ENCODE results near the gene INAFM2. TPM values are rescaled to one million over a fixed set of nuclear protein-coding genes. Genes with fewer than 3 reads are reported as not detected.
A peak's percentile ranks its signal among the peaks of the same experiment; 100 is the strongest.

Gene INAFM2
- total and polyA plus RNA-seq, 2 of the 4 experiments (the other 2 are of a cell fraction) = 10.4 to 14.0 TPM

DNA sequence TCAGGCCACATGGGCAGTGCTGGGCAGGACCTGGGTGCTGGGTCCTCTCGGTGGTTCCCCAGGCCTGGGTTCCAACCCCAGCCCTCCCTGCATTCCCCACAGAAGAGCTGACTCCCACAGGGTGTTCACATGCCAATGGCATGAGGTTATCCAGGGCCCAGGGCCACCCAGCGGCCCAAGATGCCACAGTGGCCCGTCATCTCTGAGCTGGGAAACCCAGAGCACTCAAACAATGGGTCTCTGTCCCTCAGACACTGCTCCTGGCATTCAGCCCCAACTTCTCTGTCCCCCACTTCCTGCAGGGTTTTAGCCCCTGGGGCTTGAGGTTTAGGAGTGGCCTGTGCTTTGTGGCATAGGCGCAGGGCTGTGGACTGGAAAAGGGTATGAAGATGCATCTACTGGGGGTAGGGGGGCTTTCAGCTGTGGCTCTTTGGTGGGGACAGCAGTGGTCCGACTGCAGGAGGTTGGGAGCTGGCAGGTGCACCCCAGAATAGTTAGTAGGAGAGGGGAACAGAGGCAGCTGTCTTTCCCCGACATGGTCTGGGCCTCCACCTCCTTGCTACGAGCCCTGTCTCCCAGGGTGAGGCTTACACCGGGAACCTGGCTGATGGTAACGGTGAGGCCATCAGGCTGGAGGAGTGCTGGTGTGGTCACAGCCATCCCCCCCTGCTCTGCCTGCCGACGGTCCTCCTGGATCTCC, 15.6 kb downstream of the INAFM2 start:
- H4K5ac ChIP-seq (ENCODE audit: low read depth, low read length) = peak overlapping the region; percentile 94
- peak overlapping the region; percentile 99 for H3K56ac ChIP-seq (ENCODE audit: extremely low read depth, insufficient read depth, low read length)
- H3K9me3 ChIP-seq (ENCODE audit: control insufficient read depth, insufficient read depth, low read length) = no peaks in the 10 kb centered on the region
- peak overlapping the region; percentile 100 for H4K91ac ChIP-seq (ENCODE audit: insufficient read depth, low read depth, low read length)
- TF ChIP-seq CHD1 (IDR thresholded peaks at IDR 0.05; ENCODE audit: low read depth, low read length) = no peak
- peak; percentile 14; the same call in 1 of the 2 replicates for TF ChIP-seq MAFK (IDR thresholded peaks at IDR 0.05; ENCODE audit: low read depth, low read length)
- peak; percentile 62; the same call in 1 of the 2 replicates for TF ChIP-seq POLR2A (IDR thresholded peaks at IDR 0.05; ENCODE audit: low read depth, low read length)
- TF ChIP-seq FOS (IDR thresholded peaks at IDR 0.05; ENCODE audit: low read depth, low read length) = peak; percentile 60
- TF ChIP-seq MAZ (IDR thresholded peaks at IDR 0.05; ENCODE audit: borderline replicate concordance, low read depth, low read length) = peak; percentile 50; the same call in 1 of the 2 replicates
- TF ChIP-seq BHLHE40 (IDR thresholded peaks at IDR 0.05; ENCODE audit: low read depth, low read length) = peak; percentile 3; the same call in 1 of the 2 replicates
- H4K8ac ChIP-seq (ENCODE audit: low read depth in 2 of 2, low read length in 2 of 2) = peak overlapping the region; percentile 97 to 98
- BruUV-seq (replicated peaks) = TSS peak; percentile 9
- H3K36me3 ChIP-seq (ENCODE audit: control insufficient read depth, insufficient read depth, low read length) = peaks cover 19% of the 10 kb centered on the region
- H3K14ac ChIP-seq (replicated peaks; ENCODE audit: low read depth, low read length) = peak overlapping the region; percentile 98
- peak overlapping the region; percentile 100 for H3K4ac ChIP-seq (ENCODE audit: low read depth, low read length)
- peak overlapping the region; percentile 99 for H3K23ac ChIP-seq (ENCODE audit: low read depth, low read length)
- H2AFZ ChIP-seq (replicated peaks; ENCODE audit: low read length, poor library complexity) = peak overlapping the region; percentile 77
- H3K9me1 ChIP-seq (ENCODE audit: insufficient read depth, low read length) = peaks cover 24% of the 10 kb centered on the region
- H3K27ac ChIP-seq (ENCODE audit: insufficient read depth, low read length) = peak overlapping the region; percentile 97
- H3K18ac ChIP-seq (ENCODE audit: low read depth, low read length) = peak overlapping the region; percentile 93
- H2BK15ac ChIP-seq (ENCODE audit: low read depth, low read length) = peak overlapping the region; percentile 98
- peak overlapping the region; percentile 84 for H3K9ac ChIP-seq (ENCODE audit: low read depth, low read length)
- ChIA-PET POLR2A (ENCODE audit: unreplicated experiment) (interaction anchor here (0.9 to 3.3 kb wide), 3 partner anchors 9 to 17 kb away, joined by 3 to 20 read pairs (median 5); no protein-coding TSS in a partner anchor), CTCF (interaction anchor here (0.7 to 2.6 kb wide), 5 partner anchors 10 to 29 kb away, joined by 3 to 18 read pairs (median 5); partner anchors contain the start of gene INAFM2)
- H2AK9ac ChIP-seq (replicated peaks; ENCODE audit: low read depth, low read length, poor library complexity) = peak overlapping the region; percentile 100
- peaks cover 40% of the 10 kb centered on the region for H3K4me1 ChIP-seq (ENCODE audit: control insufficient read depth, insufficient read depth, low read length)
- no peaks in the 10 kb centered on the region; the same call in 1 of the 2 replicates for H4K20me1 ChIP-seq (ENCODE audit: insufficient read depth, low read length)
- DNase-seq = peak; percentile 93
- H2BK120ac ChIP-seq (ENCODE audit: low read depth, low read length) = peak overlapping the region; percentile 98
- peak overlapping the region; percentile 97 for H2BK5ac ChIP-seq (ENCODE audit: low read depth, low read length, poor library complexity, severe bottlenecking)
- intact Hi-C loops (cut with micrococcal nuclease) = no loop called here
- H3K4me3 ChIP-seq (ENCODE audit: insufficient read depth, low read depth, low read length) = peak overlapping the region; percentile 45
- H2BK20ac ChIP-seq (ENCODE audit: low read depth, low read length) = peak overlapping the region; percentile 98
- peak overlapping the region; percentile 92 for H3K4me2 ChIP-seq (ENCODE audit: low read depth, low read length)
- H2AK5ac ChIP-seq (ENCODE audit: low read depth, low read length) = peak overlapping the region; percentile 100
- peaks cover 27 to 53% of the 10 kb centered on the region in 2 experiments; a peak in 3 of 4 replicates for H3K79me1 ChIP-seq (ENCODE audit: low read depth in 1 of 2, low read length in 2 of 2)
- dilution Hi-C loops (cut with HindIII; ENCODE audit: low sequenced_read_pairs, unreplicated experiment) = no loop called here
- ATAC-seq (ENCODE audit: low read depth) = peak; percentile 40
- WGBS, 2 experiments (ENCODE audit: extremely low coverage in 2 of 2, insufficient read length in 1 of 2) = 88% methylated on average over 3 of the region's 11 CpGs; no CpG with 5 or more reads in 1 of the 2 experiments
- in situ Hi-C loops (cut with MboI; ENCODE audit: low sequenced_read_pairs) = no loop called here
- no peaks in the 10 kb centered on the region for H3K27me3 ChIP-seq (ENCODE audit: control insufficient read depth, insufficient read depth, low read length)
